Measurements from ENCODE around the gene TCF4.
"Not testable (repeated sequence)": the region's sequence is repeated elsewhere in the genome, so short reads cannot be mapped to it uniquely, and the experiment has no call there.

The TCF4 gene

DNA sequence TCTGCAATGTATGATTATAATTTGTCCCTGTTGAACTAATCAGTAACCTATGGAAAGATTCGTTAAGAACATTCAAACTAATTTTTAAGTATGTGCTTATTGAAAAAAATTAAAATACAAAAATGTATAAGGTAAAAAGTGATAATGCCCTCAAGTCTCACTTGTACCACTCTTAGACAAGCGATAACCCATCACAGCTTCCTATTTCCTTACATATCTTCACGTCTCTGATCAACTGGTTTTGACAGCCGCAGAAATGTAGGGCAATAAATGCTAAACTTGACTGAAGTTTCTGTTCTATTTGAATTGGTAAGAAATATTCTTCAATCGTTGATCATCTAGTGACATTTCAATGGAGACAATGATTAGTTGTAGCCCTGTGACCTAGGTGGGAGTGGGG is 112.5 kb downstream of the TCF4 start:
- DNase-seq (ENCODE audit: low spot score): no peak

DNA sequence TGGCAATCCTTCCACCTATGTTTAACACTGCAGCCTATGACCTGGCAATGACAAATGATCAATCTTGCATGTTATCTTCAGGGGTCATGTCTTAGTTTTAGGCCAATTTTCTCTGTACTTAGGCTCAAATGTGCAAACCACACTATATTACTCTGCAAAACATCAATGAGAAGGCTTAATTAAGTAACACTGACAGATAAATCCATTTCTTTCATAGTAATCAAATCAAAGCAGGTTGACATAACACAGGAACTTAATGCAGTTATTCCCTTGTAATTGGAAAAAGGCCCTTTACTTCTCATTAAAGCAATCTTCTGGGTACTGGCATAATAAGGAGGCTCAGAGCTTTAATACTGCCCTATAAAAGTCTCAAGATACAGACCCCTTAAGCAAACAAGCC is 114.4 kb downstream of the TCF4 start:
- no peak for DNase-seq (ENCODE audit: low spot score)

DNA sequence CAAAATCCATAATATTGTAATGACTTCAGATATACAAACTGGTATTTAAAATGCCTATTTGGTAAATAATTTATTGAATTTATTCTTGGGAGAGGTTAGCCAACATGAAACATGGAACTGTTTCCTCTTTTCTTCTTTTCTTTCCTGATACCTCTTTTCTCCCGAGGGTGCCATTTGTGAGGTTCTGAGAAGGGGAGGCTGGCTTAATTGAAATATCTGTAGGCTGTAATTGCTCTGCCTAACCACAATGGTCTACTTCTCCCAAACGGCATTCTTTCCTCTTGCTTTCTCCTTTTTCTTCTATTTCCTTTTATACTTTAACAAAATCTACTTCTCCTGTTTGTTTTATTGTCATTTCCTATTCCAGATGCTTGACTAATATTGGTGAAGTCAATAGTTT is 114.9 kb downstream of the TCF4 start:
- no peak for DNase-seq (ENCODE audit: low spot score)

DNA sequence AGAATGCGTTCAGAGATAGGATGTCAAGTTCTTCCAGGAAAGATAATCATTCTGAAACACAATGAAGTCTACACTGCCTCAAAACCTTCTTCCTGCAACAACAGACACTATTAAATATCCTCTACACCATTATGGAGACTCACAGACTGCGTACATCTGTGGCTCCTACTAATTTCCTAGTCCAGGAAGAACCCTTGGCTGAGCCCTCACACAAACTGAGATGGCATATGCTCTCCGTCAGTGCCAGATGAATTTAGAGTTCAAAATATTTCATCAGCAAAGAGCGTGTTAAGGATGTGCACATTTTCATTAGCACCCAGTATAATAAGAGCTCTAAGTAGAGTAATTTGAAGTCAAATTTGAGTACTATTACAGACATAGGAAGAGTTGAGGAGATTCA is 117.2 kb downstream of the TCF4 start:
- DNase-seq (ENCODE audit: low spot score): no peak

DNA sequence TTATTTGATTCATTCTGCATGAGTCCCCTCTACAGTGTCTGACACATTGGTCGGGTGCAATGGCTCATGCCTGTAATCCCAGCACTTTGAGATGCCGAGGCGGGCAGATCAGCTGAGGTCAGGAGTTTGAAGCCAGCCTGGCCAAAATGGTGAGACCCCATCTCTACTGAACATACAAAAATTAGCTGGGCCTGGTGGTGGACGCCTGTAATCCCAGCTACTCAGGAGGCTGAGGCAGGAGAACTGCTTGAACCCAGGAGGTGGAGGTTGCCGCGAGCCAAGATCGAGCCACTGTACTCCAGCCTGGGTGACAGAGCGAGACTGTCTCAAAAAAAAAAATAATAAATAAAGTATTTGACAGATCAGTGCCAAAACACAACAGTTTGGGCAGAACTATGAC is 118.9 kb downstream of the TCF4 start:
- DNase-seq (ENCODE audit: low spot score): not testable (repeated sequence)

- no peak for DNase-seq (ENCODE audit: low spot score)
Observed at GRCh38 chr18:55466789-55467188, 121.2 kb downstream of the TCF4 start.

GRCh38 chr18:55465313-55465712 is 122.7 kb downstream of the TCF4 start:
- DNase-seq (ENCODE audit: low spot score): no peak

DNA sequence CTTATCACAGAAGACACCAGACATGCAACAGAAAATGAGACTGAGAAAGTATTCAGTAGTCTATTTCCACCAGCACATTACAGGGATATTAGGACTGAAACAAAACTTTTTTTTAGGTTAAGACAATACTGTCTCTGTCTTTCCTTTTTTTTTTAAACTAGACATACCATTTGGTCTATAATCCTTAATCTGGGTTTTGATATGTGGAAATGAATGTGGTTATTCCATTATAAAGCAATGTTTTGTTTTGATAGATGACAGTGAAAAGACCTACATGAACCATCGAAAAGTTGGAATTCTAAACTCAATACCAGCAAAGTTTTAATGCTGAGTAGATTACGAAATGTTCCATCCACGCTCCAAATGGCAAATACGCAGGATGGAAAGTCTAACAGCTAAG is 123.4 kb downstream of the TCF4 start:
- DNase-seq (ENCODE audit: low spot score): no peak

DNA sequence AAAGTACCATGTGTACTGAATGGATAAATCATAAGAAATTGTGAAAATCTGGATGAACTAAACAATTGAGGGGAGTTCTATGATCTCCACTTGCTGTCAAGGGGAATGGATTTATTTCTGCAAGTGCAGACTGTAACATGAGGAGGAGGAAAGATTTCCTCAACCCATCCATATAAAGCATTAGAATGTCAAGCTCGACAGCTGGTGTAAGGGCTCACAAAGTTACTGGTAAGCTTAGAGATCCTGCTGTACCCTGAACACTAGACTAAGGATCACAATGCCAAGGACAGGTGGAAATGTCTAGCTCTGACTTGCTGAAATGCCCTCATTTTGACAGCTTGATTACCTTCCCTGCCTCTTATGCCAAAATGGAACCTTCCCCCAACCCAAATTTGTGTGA is 125.3 kb downstream of the TCF4 start:
- DNase-seq (ENCODE audit: low spot score): no peak

- DNase-seq (ENCODE audit: low spot score): no peak
Observed at GRCh38 chr18:55461848-55462247, 126.1 kb downstream of the TCF4 start.

DNA sequence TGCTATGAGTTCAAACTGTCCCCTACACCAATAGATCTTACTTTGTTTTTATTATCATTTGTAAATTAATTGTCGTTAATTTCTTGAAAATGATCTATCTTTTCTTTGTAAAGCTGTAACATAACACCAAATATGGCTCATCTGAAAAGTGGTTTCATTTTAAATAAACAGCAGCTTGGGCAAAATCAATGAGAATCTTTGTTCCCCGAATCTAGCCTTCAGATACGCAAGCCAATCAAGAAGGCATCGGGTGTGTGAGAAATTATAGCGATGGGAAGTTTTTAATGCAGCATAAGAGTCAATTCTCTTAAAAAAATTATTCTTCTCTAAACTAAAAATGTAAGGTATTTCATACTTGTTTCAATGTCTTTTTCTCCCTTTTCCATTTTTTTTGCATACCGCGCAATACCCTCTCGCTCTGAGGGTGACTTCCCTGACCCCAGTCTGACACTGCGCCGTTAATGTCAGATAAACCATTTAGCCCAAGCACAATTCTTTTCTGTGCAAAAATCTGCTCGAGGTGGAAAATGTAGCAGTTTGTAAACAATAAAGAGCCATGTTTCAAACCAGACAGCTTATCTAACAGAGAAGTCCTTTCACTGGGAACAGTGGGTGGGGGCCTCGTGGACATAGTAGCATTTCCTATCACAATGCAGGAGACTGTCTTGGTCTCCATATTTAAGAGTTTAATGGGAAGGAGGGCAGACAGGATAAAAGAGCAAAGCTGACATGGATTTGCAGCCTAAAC is 129.4 kb downstream of the TCF4 start:
- no peak for DNase-seq (ENCODE audit: low spot score)

DNA sequence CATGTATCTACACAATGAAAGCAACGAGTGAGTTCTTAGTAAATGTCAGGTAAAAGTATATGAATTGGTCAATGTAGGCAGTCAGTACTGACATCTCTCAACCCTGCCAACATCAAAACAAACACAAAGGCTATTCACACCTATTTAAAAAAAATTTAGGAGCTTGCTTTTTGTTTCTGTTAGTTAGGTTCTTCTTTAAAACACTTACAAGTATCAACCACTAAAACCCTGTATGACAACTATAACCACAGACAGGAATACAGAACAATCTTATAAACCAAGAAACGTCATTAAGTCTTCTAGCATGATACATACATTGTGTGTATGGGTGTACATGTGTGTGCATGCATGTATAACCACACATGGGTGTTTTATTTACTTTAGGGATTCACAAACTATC is 131.0 kb downstream of the TCF4 start:
- no peak for DNase-seq (ENCODE audit: low spot score)

- DNase-seq (ENCODE audit: low spot score): no peak
Observed at GRCh38 chr18:55455938-55456337, 132.1 kb downstream of the TCF4 start.

GRCh38 chr18:55453186-55453585 is 134.8 kb downstream of the TCF4 start:
- DNase-seq (ENCODE audit: low spot score): no peak

DNA sequence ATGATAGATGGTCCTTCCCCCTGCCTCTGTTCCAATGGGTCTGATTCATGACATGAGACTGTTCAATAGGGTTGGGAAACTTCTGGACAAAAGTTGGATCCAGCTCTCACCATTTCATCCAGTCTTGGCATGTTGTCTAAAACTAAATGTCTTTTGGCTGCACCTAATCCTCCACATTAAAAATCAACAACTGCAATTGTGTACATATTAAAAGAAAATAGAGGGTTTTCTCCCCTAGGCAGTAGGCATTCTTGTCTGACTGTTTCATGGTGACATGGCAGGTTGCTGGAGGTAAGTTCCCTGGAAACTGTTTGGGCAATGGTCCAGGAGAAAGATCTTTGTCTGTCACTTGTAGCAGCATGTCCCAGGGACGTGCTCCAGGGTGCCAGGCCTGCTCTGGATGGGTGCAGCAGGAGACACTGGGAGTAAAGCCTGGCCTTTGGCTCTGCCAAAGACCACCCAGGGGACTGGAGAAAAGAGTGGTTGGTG is 135.8 kb downstream of the TCF4 start:
- DNase-seq (ENCODE audit: low spot score): no peak

DNA sequence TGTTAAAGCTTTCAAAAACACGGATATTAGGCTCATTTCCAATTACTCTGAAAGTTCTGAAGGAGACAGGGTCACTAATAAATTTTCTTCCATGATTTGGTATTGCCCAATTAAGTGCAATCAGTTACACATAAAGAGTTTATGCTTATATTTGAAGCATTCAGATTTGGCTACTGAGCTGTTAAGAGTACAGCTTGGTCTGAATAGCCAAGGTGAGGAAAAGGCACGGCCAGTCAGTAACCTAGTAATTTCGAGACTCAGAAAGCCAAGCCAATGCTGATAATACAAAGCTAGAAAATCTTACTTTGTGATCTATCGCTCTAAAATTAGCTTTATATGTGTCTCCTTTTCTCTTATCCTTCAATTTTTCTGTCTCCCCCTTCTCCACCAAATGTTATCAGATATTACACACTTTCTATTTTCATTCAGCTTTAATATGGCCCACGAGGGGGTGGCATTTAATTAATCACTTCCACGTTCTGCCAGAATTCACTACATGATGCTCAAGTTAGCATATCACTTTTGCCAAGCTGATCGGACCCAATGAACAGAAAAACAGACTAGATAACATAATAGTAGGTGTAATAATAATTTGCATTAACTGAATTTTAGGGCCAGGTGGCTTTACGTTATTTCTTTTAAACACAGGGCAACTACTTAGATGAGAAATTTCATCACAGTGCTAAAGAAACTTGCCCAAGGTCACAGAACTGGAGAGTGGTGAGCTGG is 138.4 kb downstream of the TCF4 start:
- no peak for DNase-seq (ENCODE audit: low spot score)

DNA sequence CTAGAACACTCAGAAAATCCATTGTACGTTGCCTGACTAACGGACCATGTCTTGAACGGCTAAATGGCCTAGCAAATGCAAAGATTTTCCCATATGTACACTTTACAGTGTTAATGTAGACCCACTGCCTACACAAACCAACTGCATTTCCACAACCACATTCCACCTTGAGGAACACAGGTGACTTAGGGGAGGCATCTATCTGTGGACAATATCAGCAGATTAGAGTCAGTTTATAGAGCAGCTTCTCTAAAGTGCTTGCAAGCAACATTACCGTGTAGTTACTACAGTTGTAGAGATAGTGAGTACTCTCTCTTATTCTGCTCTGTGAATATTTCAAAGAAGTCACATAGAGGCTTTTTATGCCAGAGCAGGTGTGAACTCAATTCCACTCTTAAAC is 139.6 kb downstream of the TCF4 start:
- no peak for DNase-seq (ENCODE audit: low spot score)

DNA sequence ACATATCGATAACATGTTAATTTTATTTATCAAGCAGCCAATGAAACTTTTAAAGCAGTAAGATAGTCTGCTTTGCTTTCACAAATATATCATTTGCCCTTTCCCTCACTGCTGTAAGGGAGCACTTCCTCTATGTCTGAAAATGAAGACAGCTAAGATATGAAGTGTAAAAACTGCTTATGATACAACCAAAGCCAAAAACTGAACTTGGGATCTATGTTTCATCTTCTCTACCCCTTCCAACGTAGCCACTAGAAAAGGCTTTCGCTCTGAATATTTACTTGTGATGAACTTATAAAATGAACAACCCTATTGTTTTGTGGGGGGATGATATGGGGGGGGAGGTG is 140.3 kb downstream of the TCF4 start:
- no peak for DNase-seq (ENCODE audit: low spot score)

- DNase-seq (ENCODE audit: low spot score): no peak
Observed at GRCh38 chr18:55446996-55447671, 140.9 kb downstream of the TCF4 start.

DNA sequence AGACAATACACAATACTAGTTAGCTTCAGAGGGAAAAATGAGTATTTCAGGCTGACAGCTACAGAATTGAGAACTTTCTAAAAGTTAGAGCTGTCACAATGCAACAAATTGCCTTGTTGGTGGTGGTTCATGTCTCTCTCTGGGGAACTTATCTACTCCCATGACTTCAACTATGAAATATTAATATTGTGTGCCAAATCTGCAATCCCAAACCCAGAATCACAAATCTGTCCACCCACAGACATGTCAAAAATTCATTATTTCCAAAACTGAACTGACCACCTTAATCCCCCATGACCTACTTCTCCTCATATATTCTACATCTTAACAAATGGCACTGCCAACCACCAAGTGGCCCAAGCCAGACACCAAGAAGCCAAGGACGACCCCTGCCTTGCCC is 143.5 kb downstream of the TCF4 start:
- DNase-seq (ENCODE audit: low spot score): no peak

DNA sequence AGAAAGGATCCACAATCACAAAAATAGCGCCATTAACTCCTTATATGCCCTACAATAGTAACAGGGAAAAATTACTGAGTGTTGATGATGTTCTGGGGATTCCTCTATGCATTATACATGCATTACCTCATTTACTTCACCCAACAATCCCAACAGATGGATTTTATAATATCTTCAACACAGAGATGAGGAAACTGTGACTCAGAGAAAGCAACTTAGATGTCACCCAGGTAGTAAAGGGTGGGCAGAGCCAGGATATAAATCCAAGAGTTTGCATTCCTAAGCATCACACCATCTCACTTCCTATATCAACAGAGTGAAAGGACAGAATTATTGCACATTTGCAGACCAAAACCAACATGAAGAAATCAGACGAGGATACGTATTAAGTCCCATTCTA is 144.2 kb downstream of the TCF4 start:
- DNase-seq (ENCODE audit: low spot score): no peak

GRCh38 chr18:55442561-55442960 is 145.4 kb downstream of the TCF4 start:
- no peak for DNase-seq (ENCODE audit: low spot score)

DNA sequence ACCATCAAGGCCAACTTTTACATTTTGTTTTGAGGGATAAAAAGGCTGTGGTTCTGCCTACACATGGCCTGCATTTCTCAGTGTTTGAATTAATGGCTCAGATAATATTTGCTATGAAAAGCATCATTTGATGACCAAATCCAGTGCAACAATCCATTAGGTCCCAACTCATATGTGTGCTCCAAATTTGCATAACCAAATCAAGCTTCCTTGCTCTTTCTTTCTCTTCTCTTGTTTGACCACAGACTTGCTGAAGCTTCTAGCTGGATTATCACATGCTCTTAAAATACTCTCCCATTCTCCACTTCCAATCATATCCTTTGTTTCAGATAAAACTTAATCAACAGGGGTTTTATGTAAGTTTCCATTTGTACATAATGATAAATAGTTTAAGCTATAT is 147.0 kb downstream of the TCF4 start:
- no peak for DNase-seq (ENCODE audit: low spot score)
